Testis (tissue), 2 donors: Measurements from ENCODE around the gene WASF2.

Experiments
- CTCF ChIP-seq, 3 experiments: fragments of 450-650 bp in 2 of 3; fragments of 200-600 bp in 1 of 3; sonication (generic) in 1 of 3; IDR thresholded peaks; one replicate each; pipeline ENCODE4 v1.5.1; 2016 to 2019; ENCODE audit warnings: antibody characterized with exemption in 3 of 3, mild to moderate bottlenecking in 2 of 3, moderate library complexity in 1 of 3
- POLR2A ChIP-seq: fragments of 450-650 bp; IDR thresholded peaks from one replicate; pipeline ENCODE4 v1.6.1; 2017; ENCODE audit warnings: antibody characterized with exemption, mild to moderate bottlenecking, moderate library complexity

- TF ChIP-seq POLR2A (no peak), CTCF (IDR thresholded peaks at IDR 0.05) (no peak)
These were observed 131.7 kb downstream of the WASF2 start for GRCh38 chr1:27358038-27358927.
